ENCODE results near the gene TBC1D23.

The TBC1D23 gene

DNA sequence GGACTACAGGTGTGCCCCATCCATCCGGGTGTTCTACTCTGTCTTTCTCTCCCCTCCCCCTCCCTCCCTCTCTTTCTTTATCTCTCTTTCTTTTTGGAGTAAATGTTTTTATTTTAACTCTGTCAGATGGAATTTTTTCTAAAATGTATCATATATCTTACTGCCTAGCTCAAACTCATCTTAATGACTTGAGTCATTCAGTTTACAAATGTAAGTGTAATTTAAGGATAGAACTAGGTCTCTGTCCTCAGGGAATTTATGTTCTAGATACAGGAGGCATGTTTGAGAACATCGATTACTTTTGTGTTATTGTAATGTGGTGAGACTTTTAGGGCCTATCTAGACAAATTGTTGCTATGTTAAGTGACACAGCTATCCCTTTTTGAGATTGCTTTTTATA, 3.5 kb downstream of the TBC1D23 start:
- Histone ChIP-seq H3K27ac (ENCODE audit: low read length, poor library complexity, severe bottlenecking) (no peak overlapping the region), H2BK12ac (ENCODE audit: low read length in 2 of 2) (no peak overlapping the region), H2BK5ac (ENCODE audit: low read depth, low read length, poor library complexity, severe bottlenecking) (no peak overlapping the region), H2AFZ (ENCODE audit: low read depth, low read length) (no peak overlapping the region), H2BK120ac (ENCODE audit: low read depth, low read length) (no peak overlapping the region), H3K27me3 (ENCODE audit: control insufficient read depth in 1 of 2, insufficient read depth in 1 of 2, low read length in 2 of 2) (no peaks in the 10 kb centered on the region), H3K23ac (ENCODE audit: low read length in 2 of 2) (no peak overlapping the region), H2AK5ac (ENCODE audit: low read length, severe bottlenecking) (no peak overlapping the region), H3K14ac (ENCODE audit: low read length in 2 of 2) (no peak overlapping the region), H3K4ac (ENCODE audit: low read depth in 1 of 2, low read length in 2 of 2) (no peak overlapping the region), H3K36me3 (ENCODE audit: control insufficient read depth in 1 of 2, insufficient read depth in 2 of 2, low read depth in 1 of 2, low read length in 2 of 2) (no peaks in the 10 kb centered on the region), H4K91ac (ENCODE audit: low read length) (no peak overlapping the region), H3K18ac (ENCODE audit: low read depth in 1 of 2, low read length in 2 of 2) (no peak overlapping the region), H3K79me1 (replicated peaks; ENCODE audit: low read length, poor library complexity, severe bottlenecking) (no peaks in the 10 kb centered on the region), H2BK15ac (ENCODE audit: low read depth, poor library complexity, severe bottlenecking) (no peak overlapping the region), H3K4me1 (ENCODE audit: control insufficient read depth, insufficient read depth, low read depth, low read length) (peaks cover 5% of the 10 kb centered on the region), H3K4me2 (ENCODE audit: low read length, poor library complexity, severe bottlenecking) (no peak overlapping the region), H3K9ac (ENCODE audit: low read length) (peak overlapping the region; percentile 33), H4K8ac (ENCODE audit: low read length) (no peak overlapping the region), H3K4me3 (ENCODE audit: insufficient read depth in 1 of 2, low read depth in 1 of 2, low read length in 2 of 2) (peak overlapping the region in 1 of 2 experiments; percentile 87), H3K9me3 (ENCODE audit: control insufficient read depth, low read length) (no peaks in the 10 kb centered on the region)
- DNase-seq: no peak
- WGBS: 78% methylated on average over 1 of the region's 2 CpGs

DNA sequence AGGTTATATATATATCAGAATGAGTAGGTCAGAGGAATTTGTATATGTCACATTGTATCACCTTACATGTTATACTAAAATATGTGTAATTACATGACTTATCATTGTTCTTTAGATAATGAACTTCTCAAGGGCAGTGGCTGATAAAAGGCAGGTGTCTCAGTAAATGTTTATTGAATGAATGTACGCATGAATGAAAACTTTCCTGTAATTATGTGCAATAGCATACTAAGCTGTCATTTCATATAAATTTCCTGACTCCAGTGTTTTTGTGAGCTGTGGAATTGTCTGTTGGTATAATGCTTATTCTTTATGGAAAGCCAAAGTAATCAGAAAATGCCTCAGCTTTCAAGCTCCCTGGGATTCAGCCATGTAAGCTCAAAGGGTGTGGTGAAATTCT, 4.2 kb downstream of the TBC1D23 start:
- peaks cover 4% of the 10 kb centered on the region for H3K4me1 ChIP-seq (ENCODE audit: control insufficient read depth, insufficient read depth, low read depth, low read length)
- H3K4ac ChIP-seq (ENCODE audit: low read depth in 1 of 2, low read length in 2 of 2): no peak overlapping the region
- H3K23ac ChIP-seq (ENCODE audit: low read length in 2 of 2): no peak overlapping the region
- no peak overlapping the region for H4K91ac ChIP-seq (ENCODE audit: low read length)
- no peak overlapping the region for H2AK5ac ChIP-seq (ENCODE audit: low read length, severe bottlenecking)
- H4K8ac ChIP-seq (ENCODE audit: low read length): no peak overlapping the region
- H3K4me3 ChIP-seq (ENCODE audit: insufficient read depth in 1 of 2, low read depth in 1 of 2, low read length in 2 of 2): peak overlapping the region in 1 of 2 experiments; percentile 87
- no peak overlapping the region for H3K18ac ChIP-seq (ENCODE audit: low read depth in 1 of 2, low read length in 2 of 2)
- H3K9me3 ChIP-seq (ENCODE audit: control insufficient read depth, low read length): no peaks in the 10 kb centered on the region
- H3K9ac ChIP-seq (ENCODE audit: low read length): peak overlapping the region; percentile 33
- H2AFZ ChIP-seq (ENCODE audit: low read depth, low read length): no peak overlapping the region
- no peak overlapping the region for H3K27ac ChIP-seq (ENCODE audit: low read length, poor library complexity, severe bottlenecking)
- H2BK120ac ChIP-seq (ENCODE audit: low read depth, low read length): no peak overlapping the region
- no peak overlapping the region for H3K14ac ChIP-seq (ENCODE audit: low read length in 2 of 2)
- no peaks in the 10 kb centered on the region for H3K36me3 ChIP-seq (ENCODE audit: control insufficient read depth in 1 of 2, insufficient read depth in 2 of 2, low read depth in 1 of 2, low read length in 2 of 2)
- no peak overlapping the region for H3K4me2 ChIP-seq (ENCODE audit: low read length, poor library complexity, severe bottlenecking)
- no peak overlapping the region for H2BK5ac ChIP-seq (ENCODE audit: low read depth, low read length, poor library complexity, severe bottlenecking)
- H2BK12ac ChIP-seq (ENCODE audit: low read length in 2 of 2): no peak overlapping the region
- H3K79me1 ChIP-seq (replicated peaks; ENCODE audit: low read length, poor library complexity, severe bottlenecking): peaks cover 1% of the 10 kb centered on the region
- DNase-seq: no peak
- 80% methylated on average over 1 of the region's 1 CpG for WGBS
- no peak overlapping the region for H2BK15ac ChIP-seq (ENCODE audit: low read depth, poor library complexity, severe bottlenecking)
- H3K27me3 ChIP-seq (ENCODE audit: control insufficient read depth in 1 of 2, insufficient read depth in 1 of 2, low read length in 2 of 2): no peaks in the 10 kb centered on the region

DNA sequence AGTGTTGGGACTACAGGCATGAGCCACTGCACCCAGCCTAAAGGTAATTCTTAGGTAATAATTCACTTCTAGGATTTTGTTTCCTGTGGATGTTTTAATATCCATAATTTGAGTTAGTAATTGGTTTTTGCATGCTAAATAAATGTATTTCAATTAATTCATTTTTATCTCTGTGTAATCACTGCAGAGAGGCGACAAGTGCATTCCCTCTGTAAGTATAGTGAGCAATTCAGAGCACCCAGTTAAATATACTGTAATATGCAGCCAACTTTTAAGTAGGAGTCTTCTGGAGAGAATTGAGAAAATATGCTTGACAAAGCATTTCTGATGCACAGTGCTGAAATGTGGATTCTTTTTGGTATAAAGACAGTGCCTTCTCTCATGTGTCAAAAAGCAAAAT, 5.7 kb downstream of the TBC1D23 start:
- no peak overlapping the region for H3K14ac ChIP-seq (ENCODE audit: low read length in 2 of 2)
- no peak overlapping the region for H2BK12ac ChIP-seq (ENCODE audit: low read length in 2 of 2)
- H3K18ac ChIP-seq (ENCODE audit: low read depth in 1 of 2, low read length in 2 of 2): no peak overlapping the region
- H2AFZ ChIP-seq (ENCODE audit: low read depth, low read length): no peak overlapping the region
- no peak for DNase-seq
- H3K9ac ChIP-seq (ENCODE audit: low read length): peak overlapping the region; percentile 30
- H2BK15ac ChIP-seq (ENCODE audit: low read depth, poor library complexity, severe bottlenecking): no peak overlapping the region
- H3K27ac ChIP-seq (ENCODE audit: low read length, poor library complexity, severe bottlenecking): no peak overlapping the region
- H3K36me3 ChIP-seq (ENCODE audit: control insufficient read depth in 1 of 2, insufficient read depth in 2 of 2, low read depth in 1 of 2, low read length in 2 of 2): no peaks in the 10 kb centered on the region
- H4K91ac ChIP-seq (ENCODE audit: low read length): no peak overlapping the region
- H4K8ac ChIP-seq (ENCODE audit: low read length): no peak overlapping the region
- no peak overlapping the region for H2AK5ac ChIP-seq (ENCODE audit: low read length, severe bottlenecking)
- H3K27me3 ChIP-seq (ENCODE audit: control insufficient read depth in 1 of 2, insufficient read depth in 1 of 2, low read length in 2 of 2): no peaks in the 10 kb centered on the region
- no peak overlapping the region for H2BK5ac ChIP-seq (ENCODE audit: low read depth, low read length, poor library complexity, severe bottlenecking)
- no peak overlapping the region for H3K4me3 ChIP-seq (ENCODE audit: insufficient read depth in 1 of 2, low read depth in 1 of 2, low read length in 2 of 2)
- peaks cover 3% of the 10 kb centered on the region for H3K4me1 ChIP-seq (ENCODE audit: control insufficient read depth, insufficient read depth, low read depth, low read length)
- no peaks in the 10 kb centered on the region for H3K9me3 ChIP-seq (ENCODE audit: control insufficient read depth, low read length)
- no peak overlapping the region for H3K4ac ChIP-seq (ENCODE audit: low read depth in 1 of 2, low read length in 2 of 2)
- H3K4me2 ChIP-seq (ENCODE audit: low read length, poor library complexity, severe bottlenecking): no peak overlapping the region
- H3K79me1 ChIP-seq (replicated peaks; ENCODE audit: low read length, poor library complexity, severe bottlenecking): peaks cover 4% of the 10 kb centered on the region
- no peak overlapping the region for H3K23ac ChIP-seq (ENCODE audit: low read length in 2 of 2)
- 100% methylated on average over 1 of the region's 1 CpG for WGBS
- H2BK120ac ChIP-seq (ENCODE audit: low read depth, low read length): no peak overlapping the region

DNA sequence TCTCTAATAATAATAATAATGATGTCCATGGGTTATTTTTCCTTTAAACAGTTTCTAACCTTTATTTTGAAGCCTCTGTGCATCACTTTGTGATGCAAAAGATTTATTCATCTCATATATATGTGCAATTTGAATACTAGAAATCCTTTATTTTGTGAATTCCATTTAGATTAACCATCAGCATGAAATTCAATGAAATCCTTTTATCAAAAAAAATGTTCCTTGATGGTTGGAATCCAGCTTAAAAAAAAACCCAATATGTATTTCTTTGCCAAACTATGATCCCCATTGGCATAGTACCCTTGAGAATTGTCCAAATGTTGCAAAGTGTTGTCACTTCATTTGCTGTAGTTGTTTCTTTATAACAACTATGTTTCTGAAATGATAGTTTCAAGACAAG, 7.4 kb downstream of the TBC1D23 start:
- H3K27ac ChIP-seq (ENCODE audit: low read length, poor library complexity, severe bottlenecking): no peak overlapping the region
- no peak overlapping the region for H4K8ac ChIP-seq (ENCODE audit: low read length)
- H3K9me3 ChIP-seq (ENCODE audit: control insufficient read depth, low read length): no peaks in the 10 kb centered on the region
- H2AK5ac ChIP-seq (ENCODE audit: low read length, severe bottlenecking): no peak overlapping the region
- H3K9ac ChIP-seq (ENCODE audit: low read length): peak overlapping the region; percentile 81
- H3K14ac ChIP-seq (ENCODE audit: low read length in 2 of 2): no peak overlapping the region
- no peak overlapping the region for H2BK5ac ChIP-seq (ENCODE audit: low read depth, low read length, poor library complexity, severe bottlenecking)
- H3K4me1 ChIP-seq (ENCODE audit: control insufficient read depth, insufficient read depth, low read depth, low read length): peaks cover 3% of the 10 kb centered on the region
- H3K36me3 ChIP-seq (ENCODE audit: control insufficient read depth in 1 of 2, insufficient read depth in 2 of 2, low read depth in 1 of 2, low read length in 2 of 2): peaks cover 0 to 3% of the 10 kb centered on the region in 2 experiments
- DNase-seq: no peak
- H2AFZ ChIP-seq (ENCODE audit: low read depth, low read length): no peak overlapping the region
- H2BK15ac ChIP-seq (ENCODE audit: low read depth, poor library complexity, severe bottlenecking): no peak overlapping the region
- H3K4me2 ChIP-seq (ENCODE audit: low read length, poor library complexity, severe bottlenecking): no peak overlapping the region
- H4K91ac ChIP-seq (ENCODE audit: low read length): no peak overlapping the region
- H3K4me3 ChIP-seq (ENCODE audit: insufficient read depth in 1 of 2, low read depth in 1 of 2, low read length in 2 of 2): peak overlapping the region in 1 of 2 experiments; percentile 58
- H2BK120ac ChIP-seq (ENCODE audit: low read depth, low read length): no peak overlapping the region
- no peaks in the 10 kb centered on the region for H3K27me3 ChIP-seq (ENCODE audit: control insufficient read depth in 1 of 2, insufficient read depth in 1 of 2, low read length in 2 of 2)
- peaks cover 4% of the 10 kb centered on the region for H3K79me1 ChIP-seq (replicated peaks; ENCODE audit: low read length, poor library complexity, severe bottlenecking)
- no peak overlapping the region for H3K18ac ChIP-seq (ENCODE audit: low read depth in 1 of 2, low read length in 2 of 2)
- H3K4ac ChIP-seq (ENCODE audit: low read depth in 1 of 2, low read length in 2 of 2): no peak overlapping the region
- H3K23ac ChIP-seq (ENCODE audit: low read length in 2 of 2): no peak overlapping the region
- no peak overlapping the region for H2BK12ac ChIP-seq (ENCODE audit: low read length in 2 of 2)

Data from mesenchymal stem cell (in vitro differentiated cells and primary cell).